Prostate gland (tissue), 2 donors: ENCODE results near the gene LYRM2.

ENCODE experiments used
- POLR2A ChIP-seq: fragments of 450-650 bp; IDR thresholded peaks from one replicate; pipeline ENCODE4 v1.6.1; 2016; ENCODE audit warnings: antibody characterized with exemption, mild to moderate bottlenecking
- POLR2AphosphoS5 ChIP-seq: sonication (generic); formaldehyde crosslinking; IDR thresholded peaks from one replicate; pipeline ENCODE4 v1.6.1; 2017; ENCODE audit warnings: antibody characterized with exemption
- TF ChIP-seq, protein P1 (sequence below), 4 experiments: fragments of 200-600 bp in 2 of 4; fragments of 450-650 bp in 2 of 4; sonication (generic) in 2 of 4; IDR thresholded peaks; 1 replicate in 3 of 4; 2 replicates in 1 of 4; pipeline ENCODE4 v1.5.1; 2016 to 2019; ENCODE audit warnings: antibody characterized with exemption in 4 of 4, mild to moderate bottlenecking in 2 of 4, moderate library complexity in 2 of 4

DNA sequence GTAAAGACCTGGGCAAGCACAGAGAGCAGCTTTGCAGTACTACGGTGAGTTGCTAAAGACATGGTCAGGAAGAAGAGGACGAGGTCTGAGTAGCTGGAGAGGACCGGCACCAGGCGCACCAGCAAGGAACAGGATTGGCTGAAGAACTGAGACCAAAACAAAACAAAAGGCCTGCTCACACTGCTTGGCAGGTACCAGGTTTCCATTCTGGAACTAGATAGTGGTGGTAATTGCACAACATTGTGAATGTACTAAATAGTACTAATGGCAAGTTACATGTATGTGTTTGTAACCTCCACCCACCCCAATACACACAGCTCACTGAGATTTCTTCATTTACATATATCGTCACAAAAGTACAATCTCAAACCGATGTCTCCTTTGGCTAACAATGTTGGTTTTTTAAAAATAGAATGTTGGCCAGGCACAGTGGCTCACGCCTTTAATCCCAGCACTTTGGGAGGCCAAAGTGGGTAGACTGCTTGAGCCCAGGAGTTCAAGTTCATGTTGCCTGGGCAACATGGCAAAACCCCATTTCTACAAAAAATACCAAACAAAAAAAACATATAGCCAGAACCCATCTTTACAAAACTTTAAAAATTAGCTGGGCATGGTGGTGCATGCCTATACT is 32.5 kb upstream of the LYRM2 start:
- TF ChIP-seq, protein P1, sequence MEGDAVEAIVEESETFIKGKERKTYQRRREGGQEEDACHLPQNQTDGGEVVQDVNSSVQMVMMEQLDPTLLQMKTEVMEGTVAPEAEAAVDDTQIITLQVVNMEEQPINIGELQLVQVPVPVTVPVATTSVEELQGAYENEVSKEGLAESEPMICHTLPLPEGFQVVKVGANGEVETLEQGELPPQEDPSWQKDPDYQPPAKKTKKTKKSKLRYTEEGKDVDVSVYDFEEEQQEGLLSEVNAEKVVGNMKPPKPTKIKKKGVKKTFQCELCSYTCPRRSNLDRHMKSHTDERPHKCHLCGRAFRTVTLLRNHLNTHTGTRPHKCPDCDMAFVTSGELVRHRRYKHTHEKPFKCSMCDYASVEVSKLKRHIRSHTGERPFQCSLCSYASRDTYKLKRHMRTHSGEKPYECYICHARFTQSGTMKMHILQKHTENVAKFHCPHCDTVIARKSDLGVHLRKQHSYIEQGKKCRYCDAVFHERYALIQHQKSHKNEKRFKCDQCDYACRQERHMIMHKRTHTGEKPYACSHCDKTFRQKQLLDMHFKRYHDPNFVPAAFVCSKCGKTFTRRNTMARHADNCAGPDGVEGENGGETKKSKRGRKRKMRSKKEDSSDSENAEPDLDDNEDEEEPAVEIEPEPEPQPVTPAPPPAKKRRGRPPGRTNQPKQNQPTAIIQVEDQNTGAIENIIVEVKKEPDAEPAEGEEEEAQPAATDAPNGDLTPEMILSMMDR (IDR thresholded peaks at IDR 0.05) = no peak
- TF ChIP-seq POLR2A (no peak), POLR2AphosphoS5 (no peak)
